HEK293 (cell line): ENCODE results near the gene CNN2.

Source experiments
- ZNF768 ChIP-seq: fragments of 450-650 bp; formaldehyde crosslinking; IDR thresholded peaks from 2 replicates; pipeline ENCODE4 v1.5.1; 2018; ENCODE audit warnings: missing biosample characterization, mild to moderate bottlenecking, missing genetic modification characterization
- TF ChIP-seq, protein P1 (sequence below): fragments of 450-650 bp; formaldehyde crosslinking; IDR thresholded peaks from 2 replicates; pipeline ENCODE4 v1.5.1; 2016; ENCODE audit warnings: missing biosample characterization, missing genetic modification characterization
- TF ChIP-seq, protein P2 (sequence below): fragments of 450-650 bp; formaldehyde crosslinking; IDR thresholded peaks from 2 replicates; pipeline ENCODE4 v1.5.1; 2016; ENCODE audit warnings: missing biosample characterization, missing genetic modification characterization

DNA sequence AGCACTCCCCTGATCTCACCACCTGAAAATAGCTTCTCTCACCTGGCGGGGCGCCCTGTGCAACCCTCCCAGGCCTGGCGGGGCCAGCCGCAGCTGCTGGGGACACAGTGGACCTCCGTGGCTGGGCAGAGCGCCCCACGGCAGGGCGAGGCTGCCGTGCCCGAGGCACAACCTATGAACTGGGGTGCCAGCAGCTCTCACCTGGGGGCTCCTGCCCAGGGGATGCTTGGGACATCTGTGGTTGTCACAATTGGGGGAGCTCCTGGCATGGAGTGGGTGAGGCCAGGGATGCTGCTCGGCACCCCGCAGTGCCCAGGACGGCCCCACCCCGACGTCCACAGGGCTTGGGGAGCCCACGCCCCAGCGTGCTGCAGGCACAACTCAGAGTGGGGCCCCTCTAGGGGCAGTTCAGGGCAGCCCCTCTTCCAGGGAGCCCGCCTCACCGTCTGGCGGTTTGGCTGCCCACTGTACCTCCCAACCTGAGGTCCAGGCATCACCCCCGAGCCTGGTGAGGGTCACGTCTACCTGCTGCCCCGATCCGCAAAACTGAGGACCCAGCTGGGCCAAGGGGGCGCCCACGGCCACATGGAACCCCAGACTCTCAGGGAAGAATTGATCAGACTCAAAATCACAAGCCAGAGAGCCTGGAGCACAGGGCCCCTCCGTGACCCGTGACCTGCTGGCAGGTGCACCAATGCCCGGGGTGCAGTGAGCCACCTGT, 11.2 kb upstream of the CNN2 start:
- TF ChIP-seq, protein P1, sequence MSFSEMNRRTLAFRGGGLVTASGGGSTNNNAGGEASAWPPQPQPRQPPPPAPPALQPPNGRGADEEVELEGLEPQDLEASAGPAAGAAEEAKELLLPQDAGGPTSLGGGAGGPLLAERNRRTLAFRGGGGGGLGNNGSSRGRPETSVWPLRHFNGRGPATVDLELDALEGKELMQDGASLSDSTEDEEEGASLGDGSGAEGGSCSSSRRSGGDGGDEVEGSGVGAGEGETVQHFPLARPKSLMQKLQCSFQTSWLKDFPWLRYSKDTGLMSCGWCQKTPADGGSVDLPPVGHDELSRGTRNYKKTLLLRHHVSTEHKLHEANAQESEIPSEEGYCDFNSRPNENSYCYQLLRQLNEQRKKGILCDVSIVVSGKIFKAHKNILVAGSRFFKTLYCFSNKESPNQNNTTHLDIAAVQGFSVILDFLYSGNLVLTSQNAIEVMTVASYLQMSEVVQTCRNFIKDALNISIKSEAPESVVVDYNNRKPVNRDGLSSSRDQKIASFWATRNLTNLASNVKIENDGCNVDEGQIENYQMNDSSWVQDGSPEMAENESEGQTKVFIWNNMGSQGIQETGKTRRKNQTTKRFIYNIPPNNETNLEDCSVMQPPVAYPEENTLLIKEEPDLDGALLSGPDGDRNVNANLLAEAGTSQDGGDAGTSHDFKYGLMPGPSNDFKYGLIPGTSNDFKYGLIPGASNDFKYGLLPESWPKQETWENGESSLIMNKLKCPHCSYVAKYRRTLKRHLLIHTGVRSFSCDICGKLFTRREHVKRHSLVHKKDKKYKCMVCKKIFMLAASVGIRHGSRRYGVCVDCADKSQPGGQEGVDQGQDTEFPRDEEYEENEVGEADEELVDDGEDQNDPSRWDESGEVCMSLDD (tag by site-specific recombination), result no peak
- TF ChIP-seq ZNF768 (tag by site-specific recombination), result no peak
- TF ChIP-seq, protein P2, sequence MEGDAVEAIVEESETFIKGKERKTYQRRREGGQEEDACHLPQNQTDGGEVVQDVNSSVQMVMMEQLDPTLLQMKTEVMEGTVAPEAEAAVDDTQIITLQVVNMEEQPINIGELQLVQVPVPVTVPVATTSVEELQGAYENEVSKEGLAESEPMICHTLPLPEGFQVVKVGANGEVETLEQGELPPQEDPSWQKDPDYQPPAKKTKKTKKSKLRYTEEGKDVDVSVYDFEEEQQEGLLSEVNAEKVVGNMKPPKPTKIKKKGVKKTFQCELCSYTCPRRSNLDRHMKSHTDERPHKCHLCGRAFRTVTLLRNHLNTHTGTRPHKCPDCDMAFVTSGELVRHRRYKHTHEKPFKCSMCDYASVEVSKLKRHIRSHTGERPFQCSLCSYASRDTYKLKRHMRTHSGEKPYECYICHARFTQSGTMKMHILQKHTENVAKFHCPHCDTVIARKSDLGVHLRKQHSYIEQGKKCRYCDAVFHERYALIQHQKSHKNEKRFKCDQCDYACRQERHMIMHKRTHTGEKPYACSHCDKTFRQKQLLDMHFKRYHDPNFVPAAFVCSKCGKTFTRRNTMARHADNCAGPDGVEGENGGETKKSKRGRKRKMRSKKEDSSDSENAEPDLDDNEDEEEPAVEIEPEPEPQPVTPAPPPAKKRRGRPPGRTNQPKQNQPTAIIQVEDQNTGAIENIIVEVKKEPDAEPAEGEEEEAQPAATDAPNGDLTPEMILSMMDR (tag by site-specific recombination), result no peak
